ENCODE measurements around the gene MYO7A. TPM values are rescaled to one million over a fixed set of nuclear protein-coding genes. Genes with fewer than 3 reads are reported as not detected.

The MYO7A gene
- total RNA-seq, 3 donors from 2014 or later (not counting 1 experiment from before 2014, with no cell fraction given) = 0.20 to 1.1 (median 0.68) TPM

DNA sequence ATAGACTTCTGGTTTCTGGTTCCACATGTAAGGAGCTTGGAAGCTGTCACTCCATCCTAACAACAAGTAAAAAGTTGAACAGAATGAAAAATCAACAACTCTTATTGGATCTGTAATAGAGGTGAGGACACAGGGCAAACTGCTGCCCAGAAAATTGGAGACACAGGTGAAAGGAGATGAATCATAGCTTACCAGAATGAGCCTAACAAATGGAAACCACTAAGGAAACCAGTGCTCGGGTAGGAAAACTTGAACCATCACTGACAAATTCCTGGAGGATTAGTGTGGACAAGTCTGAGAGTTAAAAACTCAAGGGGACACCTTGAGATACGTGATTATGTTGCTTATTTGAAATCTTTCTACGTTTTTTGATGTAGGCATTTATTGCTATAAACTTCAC lies 121.4 kb downstream of the MYO7A start:
- WGBS (ENCODE audit: insufficient coverage) = 97% methylated on average over 2 of the region's 3 CpGs
- H3K36me3 Mint-ChIP-seq = peaks cover 7% of the 10 kb centered on the region
- H3K9me3 Mint-ChIP-seq = no peaks in the 10 kb centered on the region
- Histone ChIP-seq H3K36me3 (ENCODE audit: control insufficient read depth, insufficient read depth, low read length) (no peaks in the 10 kb centered on the region), H3K27me3 (ENCODE audit: control insufficient read depth, insufficient read depth, low read length) (no peaks in the 10 kb centered on the region), H3K27ac (ENCODE audit: low read length) (no peak overlapping the region), H3K4me3 (ENCODE audit: low read length) (no peak overlapping the region), H3K9me3 (ENCODE audit: control insufficient read depth, insufficient read depth, low read length) (no peaks in the 10 kb centered on the region), H3K4me1 (ENCODE audit: control insufficient read depth, insufficient read depth, low read length) (no peaks in the 10 kb centered on the region)
- H3K27me3 Mint-ChIP-seq (ENCODE audit: low read depth in 2 of 2) = no peaks in the 10 kb centered on the region
- H3K4me3 Mint-ChIP-seq = no peak overlapping the region
- no peak overlapping the region for H3K27ac Mint-ChIP-seq
- no peaks in the 10 kb centered on the region for H3K4me1 Mint-ChIP-seq
- TF ChIP-seq, protein P1, sequence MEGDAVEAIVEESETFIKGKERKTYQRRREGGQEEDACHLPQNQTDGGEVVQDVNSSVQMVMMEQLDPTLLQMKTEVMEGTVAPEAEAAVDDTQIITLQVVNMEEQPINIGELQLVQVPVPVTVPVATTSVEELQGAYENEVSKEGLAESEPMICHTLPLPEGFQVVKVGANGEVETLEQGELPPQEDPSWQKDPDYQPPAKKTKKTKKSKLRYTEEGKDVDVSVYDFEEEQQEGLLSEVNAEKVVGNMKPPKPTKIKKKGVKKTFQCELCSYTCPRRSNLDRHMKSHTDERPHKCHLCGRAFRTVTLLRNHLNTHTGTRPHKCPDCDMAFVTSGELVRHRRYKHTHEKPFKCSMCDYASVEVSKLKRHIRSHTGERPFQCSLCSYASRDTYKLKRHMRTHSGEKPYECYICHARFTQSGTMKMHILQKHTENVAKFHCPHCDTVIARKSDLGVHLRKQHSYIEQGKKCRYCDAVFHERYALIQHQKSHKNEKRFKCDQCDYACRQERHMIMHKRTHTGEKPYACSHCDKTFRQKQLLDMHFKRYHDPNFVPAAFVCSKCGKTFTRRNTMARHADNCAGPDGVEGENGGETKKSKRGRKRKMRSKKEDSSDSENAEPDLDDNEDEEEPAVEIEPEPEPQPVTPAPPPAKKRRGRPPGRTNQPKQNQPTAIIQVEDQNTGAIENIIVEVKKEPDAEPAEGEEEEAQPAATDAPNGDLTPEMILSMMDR (IDR thresholded peaks at IDR 0.05) = no peak
- intact Hi-C loops (cut with micrococcal nuclease) = no loop called here
- DNase-seq (no peak), ATAC-seq (no peak)

- intact Hi-C loops (cut with micrococcal nuclease) = no loop called here
- H3K4me1 ChIP-seq (ENCODE audit: control insufficient read depth, insufficient read depth, low read length) = no peaks in the 10 kb centered on the region
- Mint-ChIP-seq H3K4me1 (no peaks in the 10 kb centered on the region), H3K4me3 (no peak overlapping the region), H3K27me3 (ENCODE audit: low read depth in 2 of 2) (no peaks in the 10 kb centered on the region), H3K27ac (no peak overlapping the region), H3K9me3 (no peaks in the 10 kb centered on the region), H3K36me3 (peaks cover 7% of the 10 kb centered on the region)
- TF ChIP-seq, protein P1 (IDR thresholded peaks at IDR 0.05) = no peak
- no peak for DNase-seq
- H3K27ac ChIP-seq (ENCODE audit: low read length) = no peak overlapping the region
- H3K27me3 ChIP-seq (ENCODE audit: control insufficient read depth, insufficient read depth, low read length) = no peaks in the 10 kb centered on the region
- H3K36me3 ChIP-seq (ENCODE audit: control insufficient read depth, insufficient read depth, low read length) = no peaks in the 10 kb centered on the region
- no peaks in the 10 kb centered on the region for H3K9me3 ChIP-seq (ENCODE audit: control insufficient read depth, insufficient read depth, low read length)
- ATAC-seq = no peak
- 91% methylated on average over 1 of the region's 1 CpG for WGBS (ENCODE audit: insufficient coverage)
- H3K4me3 ChIP-seq (ENCODE audit: low read length) = no peak overlapping the region
These were observed 123.0 kb downstream of the MYO7A start for GRCh38 chr11:77250881-77251640.

GRCh38 chr11:77252555-77253270 lies 124.7 kb downstream of the MYO7A start:
- ATAC-seq (no peak), DNase-seq (no peak)
- intact Hi-C loops (cut with micrococcal nuclease) = no loop called here
- no peaks in the 10 kb centered on the region for H3K9me3 ChIP-seq (ENCODE audit: control insufficient read depth, insufficient read depth, low read length)
- H3K36me3 ChIP-seq (ENCODE audit: control insufficient read depth, insufficient read depth, low read length) = no peaks in the 10 kb centered on the region
- Mint-ChIP-seq H3K27me3 (ENCODE audit: low read depth in 2 of 2) (peaks cover 2 to 6% of the 10 kb centered on the region in 2 donors), H3K4me1 (no peaks in the 10 kb centered on the region), H3K36me3 (peaks cover 7% of the 10 kb centered on the region), H3K4me3 (no peak overlapping the region), H3K27ac (no peak overlapping the region), H3K9me3 (no peaks in the 10 kb centered on the region)
- TF ChIP-seq, protein P1 (IDR thresholded peaks at IDR 0.05) = no peak
- H3K4me3 ChIP-seq (ENCODE audit: low read length) = no peak overlapping the region
- H3K4me1 ChIP-seq (ENCODE audit: control insufficient read depth, insufficient read depth, low read length) = no peaks in the 10 kb centered on the region
- H3K27ac ChIP-seq (ENCODE audit: low read length) = no peak overlapping the region
- H3K27me3 ChIP-seq (ENCODE audit: control insufficient read depth, insufficient read depth, low read length) = no peaks in the 10 kb centered on the region
- 91% methylated on average over 3 of the region's 3 CpGs for WGBS (ENCODE audit: insufficient coverage)
